Heart right ventricle (tissue), 16 donors: Measurements from ENCODE around the gene PLEKHJ1. TPM values are rescaled to one million over a fixed set of nuclear protein-coding genes. Genes with fewer than 3 reads are reported as not detected.

ENCODE experiments used
- ATAC-seq, 8 donors: fragments of 200-7000 bp; cut with Tn5 transposase; one replicate each; pipeline ENCODE4 v1.9.1; 2020; ENCODE audit warnings: mild to moderate bottlenecking in 8 of 8, moderate library complexity in 8 of 8, moderate number of reproducible peaks in 1 of 8
- DNase-seq, 2 donors: peaks; one replicate each; pipeline ENCODE4 v3.0.0-alpha.2; 2020
- H3K27ac ChIP-seq, 10 donors: fragments of 200-600 bp; sonication (generic) in 2 of 10; one replicate each; pipeline versions ENCODE4 v1.5.0 to v1.8.0; 2020 to 2022; ENCODE audit warnings: mild to moderate bottlenecking in 3 of 10
- H3K27me3 ChIP-seq, 7 donors: fragments of 200-600 bp; one replicate each; pipeline ENCODE4 v1.8.0; 2021 to 2022; ENCODE audit warnings: mild to moderate bottlenecking in 2 of 7
- H3K36me3 ChIP-seq, 9 donors: fragments of 200-600 bp; sonication (generic) in 1 of 9; one replicate each; pipeline versions ENCODE4 v1.5.0 to v1.8.0; 2020 to 2022; ENCODE audit warnings: mild to moderate bottlenecking in 2 of 9
- H3K4me1 ChIP-seq, 9 donors: fragments of 200-600 bp; sonication (generic) in 1 of 9; one replicate each; pipeline versions ENCODE4 v1.5.0 to v1.8.0; 2020 to 2022; ENCODE audit warnings: mild to moderate bottlenecking in 4 of 9
- H3K4me3 ChIP-seq, 10 donors: fragments of 200-600 bp; sonication (generic) in 2 of 10; one replicate each; pipeline versions ENCODE4 v1.5.0 to v1.8.0; 2020 to 2022; ENCODE audit warnings: mild to moderate bottlenecking in 7 of 10, moderate library complexity in 2 of 10
- H3K9me3 ChIP-seq, 11 donors: fragments of 200-600 bp in 10 of 11; sonication (generic) in 2 of 11; one replicate each; pipeline versions ENCODE4 v1.5.0 to v1.8.0; 2013 to 2022; ENCODE audit warnings: mild to moderate bottlenecking in 2 of 11, control low read depth in 1 of 11, moderate library complexity in 1 of 11
- WGBS, 2 donors: extraction: QIAGEN DNeasy Blood & Tissue Kit; methylation state at CpG; one replicate each; pipeline ENCODE4 v1.1.7; 2013; ENCODE audit warnings: inconsistent platforms in 1 of 2; 5-methylcytosine and 5-hydroxymethylcytosine counted together
- intact Hi-C, 10 donors: fragments of 100-400 bp; cut with DNase I; formaldehyde crosslinking; loops; one replicate each; pipeline versions ENCODE4 v1.11.1 to v1.14.2; 2022
- polyA plus RNA-seq, 2 donors: library from polyadenylated mRNA; stranded (reverse); fragments of 200-250 nt; gene quantifications; one replicate each; pipeline ENCODE4 v1.2.3, GENCODE V29; 2013
- total RNA-seq, 10 donors: library from RNA; stranded (reverse); fragmentation: NEBNext Ultra II Directional in 3 of 10; extraction: Animal tissue kit (Norgen Biotek cat#: 25700) in 3 of 10; gene quantifications; one replicate each; pipeline versions ENCODE4 v1.2.1 to v1.2.4, GENCODE V29; 2021 to 2023
- TF ChIP-seq, protein P1 (sequence below), 9 donors: fragments of 200-600 bp; sonication (generic) in 2 of 9; IDR thresholded peaks; one replicate each; pipeline versions ENCODE4 v1.5.0 to v1.8.0; 2021 to 2022; ENCODE audit warnings: antibody characterized with exemption in 9 of 9, mild to moderate bottlenecking in 5 of 9, moderate library complexity in 1 of 9
- donor health status: Arrhythmogenic right ventricular cardiomyopathy.
- donor health status: ischemic (EF 13 %, LVEDD 7.1; RV severe dilation, severe dysfunction).
- donor health status: healthy with polysubstance abuse.
- donor health status: DM: no; HTN: yes; CAD: no.
- donor health status: DM: no; HTN: no; CAD: no.
- donor health status: ischemic (EF 25% LVEDD 6.9; RV normal size, moderate dysfunction).
- donor health status: ischemic (EF 25% LVEDD 5.7; RV mildly dilated, moderate dysfunction).
- donor health status: healthy.
- donor health status: DM: yes; HTN: yes; CAD: no.
- donor health status: Ischemic cardiomyopathy.
- donor health status: ischemic (EF 35%, LVEDD 5.7; RV mildly dilated, moderate dysfunction).
- donor health status: nonischemic (EF 11% LVEDD 7.7; RV severe dilation, severe dysfunction).
- donor health status: DM: yes; HTN: yes; CAD: no.
- donor health status: PGD.
- donor health status: ischemic (EF 29% LVEDD 5.4; RV normal size, mild dysfunction).
- donor health status: nonischemic (EF 23%, LVEDD 6.1; RV moderate dilation, normal function).

Gene PLEKHJ1
- total and polyA plus RNA-seq, 12 donors, result 40.0 to 103 (median 46.8) TPM

DNA sequence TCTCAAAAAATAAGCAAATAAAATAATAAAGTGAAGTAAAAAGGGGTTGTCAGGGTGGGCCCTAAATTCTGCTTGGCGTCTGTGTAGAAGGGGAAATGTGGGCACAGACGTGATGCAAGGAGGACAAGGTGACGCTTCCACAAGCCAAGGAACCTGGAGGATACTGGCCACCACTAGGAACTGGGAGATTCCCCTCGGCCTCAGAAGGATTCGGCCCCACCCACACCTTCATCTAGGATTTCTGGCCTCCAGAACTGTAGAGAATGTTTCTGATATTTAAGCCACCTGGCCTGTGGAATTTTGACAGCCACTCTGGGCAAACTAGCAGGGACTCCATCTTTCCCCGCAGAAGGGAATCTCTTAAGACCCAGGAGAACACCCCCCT is 1.1 kb downstream of the PLEKHJ1 start:
- H3K4me3 ChIP-seq, result peak overlapping the region; percentile 71 to 95 (median 89)
- peaks cover 23 to 76% (median 45%) of the 10 kb centered on the region in 9 donors for H3K4me1 ChIP-seq
- intact Hi-C loops, result loop anchor here (5.0 to 10.0 kb wide), 10 partner anchors 37 to 160 kb away; partner anchors contain the start of genes AP3D1 (in 2 of the 10) and DOT1L (in 1 of the 10)
- H3K27me3 ChIP-seq, result no peaks in the 10 kb centered on the region
- peak overlapping the region in 9 of 10 donors; percentile 92 to 100 (median 99) for H3K27ac ChIP-seq
- H3K36me3 ChIP-seq, result peaks cover 0 to 41% (median 7%) of the 10 kb centered on the region in 9 donors
- DNase-seq, result no peak
- no peaks in the 10 kb centered on the region for H3K9me3 ChIP-seq
- 48 to 55% methylated on average over 6 of the region's 6 CpGs for WGBS, 2 donors
- ATAC-seq, result no peak
- TF ChIP-seq, protein P1, sequence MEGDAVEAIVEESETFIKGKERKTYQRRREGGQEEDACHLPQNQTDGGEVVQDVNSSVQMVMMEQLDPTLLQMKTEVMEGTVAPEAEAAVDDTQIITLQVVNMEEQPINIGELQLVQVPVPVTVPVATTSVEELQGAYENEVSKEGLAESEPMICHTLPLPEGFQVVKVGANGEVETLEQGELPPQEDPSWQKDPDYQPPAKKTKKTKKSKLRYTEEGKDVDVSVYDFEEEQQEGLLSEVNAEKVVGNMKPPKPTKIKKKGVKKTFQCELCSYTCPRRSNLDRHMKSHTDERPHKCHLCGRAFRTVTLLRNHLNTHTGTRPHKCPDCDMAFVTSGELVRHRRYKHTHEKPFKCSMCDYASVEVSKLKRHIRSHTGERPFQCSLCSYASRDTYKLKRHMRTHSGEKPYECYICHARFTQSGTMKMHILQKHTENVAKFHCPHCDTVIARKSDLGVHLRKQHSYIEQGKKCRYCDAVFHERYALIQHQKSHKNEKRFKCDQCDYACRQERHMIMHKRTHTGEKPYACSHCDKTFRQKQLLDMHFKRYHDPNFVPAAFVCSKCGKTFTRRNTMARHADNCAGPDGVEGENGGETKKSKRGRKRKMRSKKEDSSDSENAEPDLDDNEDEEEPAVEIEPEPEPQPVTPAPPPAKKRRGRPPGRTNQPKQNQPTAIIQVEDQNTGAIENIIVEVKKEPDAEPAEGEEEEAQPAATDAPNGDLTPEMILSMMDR (IDR thresholded peaks at IDR 0.05), result no peak

- peaks cover 2 to 53% (median 13%) of the 10 kb centered on the region in 9 donors for H3K36me3 ChIP-seq
- no peaks in the 10 kb centered on the region for H3K9me3 ChIP-seq
- 91 to 96% methylated on average over 25 of the region's 25 CpGs for WGBS, 2 donors
- intact Hi-C loops, result loop anchor here in 7 of 10 donors (5.0 to 10.0 kb wide), 6 partner anchors 39 to 161 kb away; partner anchors contain the start of gene AP3D1 (in 2 of the 7)
- DNase-seq (no peak), ATAC-seq (no peak)
- TF ChIP-seq, protein P1 (IDR thresholded peaks at IDR 0.05), result no peak
- H3K4me3 ChIP-seq, result no peak overlapping the region
- no peaks in the 10 kb centered on the region for H3K27me3 ChIP-seq
- H3K4me1 ChIP-seq, result peaks cover 20 to 66% (median 34%) of the 10 kb centered on the region in 9 donors
- H3K27ac ChIP-seq, result no peak overlapping the region
Observed at GRCh38 chr19:2233601-2234280, 2.4 kb downstream of the PLEKHJ1 start.

- WGBS, 2 donors, result 80 to 83% methylated on average over 30 of the region's 30 CpGs
- TF ChIP-seq, protein P1 (IDR thresholded peaks at IDR 0.05), result no peak
- Histone ChIP-seq H3K27ac (no peak overlapping the region), H3K9me3 (no peaks in the 10 kb centered on the region), H3K27me3 (no peaks in the 10 kb centered on the region), H3K36me3 (peaks cover 3 to 66% (median 14%) of the 10 kb centered on the region in 9 donors), H3K4me3 (no peak overlapping the region), H3K4me1 (peaks cover 9 to 57% (median 21%) of the 10 kb centered on the region in 9 donors)
- DNase-seq (no peak), ATAC-seq (no peak)
- intact Hi-C loops, result loop anchor here in 7 of 10 donors (5.0 to 10.0 kb wide), 6 partner anchors 40 to 162 kb away; partner anchors contain the start of gene AP3D1 (in 2 of the 7)
Observed at GRCh38 chr19:2232286-2233151, 3.6 kb downstream of the PLEKHJ1 start.

DNA sequence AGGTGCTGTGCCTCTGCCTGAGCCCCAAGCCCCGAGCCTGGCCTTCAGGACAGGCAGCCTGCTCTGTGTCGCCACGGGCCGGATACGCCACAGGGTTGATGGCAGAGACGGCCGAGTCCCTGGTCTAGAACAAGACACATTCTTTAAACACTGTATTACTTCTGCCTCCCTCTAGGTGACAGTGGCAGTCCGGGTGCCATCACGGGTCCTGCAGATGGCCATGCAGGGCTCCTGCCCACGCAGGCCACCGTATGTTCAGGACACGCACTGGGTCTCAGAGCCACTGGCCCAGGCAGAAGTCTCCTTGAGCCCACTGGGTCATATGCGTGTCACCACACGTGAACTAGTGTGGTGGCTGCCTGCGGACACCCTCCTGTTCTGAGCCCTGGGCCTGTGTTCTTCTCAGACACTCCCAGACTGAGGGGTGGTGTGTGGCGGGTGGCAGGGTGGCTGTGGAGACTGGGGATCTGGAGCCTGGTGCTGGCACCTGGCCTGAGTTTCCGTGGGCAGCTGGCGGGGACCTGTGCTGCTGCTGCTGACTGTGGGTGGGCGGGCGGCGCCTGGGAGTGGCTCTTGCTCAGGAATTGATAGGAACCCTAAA is 4.4 kb downstream of the PLEKHJ1 start:
- Histone ChIP-seq H3K36me3 (peaks cover 4 to 74% (median 22%) of the 10 kb centered on the region in 9 donors), H3K27ac (peak overlapping the region in 5 of 10 donors; percentile 1 to 36 (median 6)), H3K4me3 (no peak overlapping the region), H3K9me3 (no peaks in the 10 kb centered on the region), H3K4me1 (peaks cover 6 to 52% (median 16%) of the 10 kb centered on the region in 9 donors), H3K27me3 (no peaks in the 10 kb centered on the region)
- ATAC-seq (no peak), DNase-seq (no peak)
- intact Hi-C loops, result loop anchor here in 7 of 10 donors (5.0 to 10.0 kb wide), 6 partner anchors 41 to 163 kb away; partner anchors contain the start of gene AP3D1 (in 2 of the 7)
- WGBS, 2 donors, result 69 to 71% methylated on average over 21 of the region's 21 CpGs
- TF ChIP-seq, protein P1 (IDR thresholded peaks at IDR 0.05), result peak in 2 of 9 donors; percentile 24 to 26
